T47D (cell line): Measurements from ENCODE around the gene SPTLC3.

Experiments
- DNase-seq, 2 experiments: peaks; one replicate each; pipeline versions ENCODE4 v3.0.0 to v3.0.0-alpha.2; 2011 to 2012; ENCODE audit warnings: low read depth in 1 of 2, low spot score in 1 of 2
- JUND ChIP-seq: IDR thresholded peaks from 2 replicates; pipeline ENCODE4 v1.6.1; 2012; ENCODE audit warnings: low read depth
- in situ Hi-C: cut with HindIII; loops from 2 replicates; pipeline ENCODE4 v1.10.0; 2016; ENCODE audit warnings: low sequenced_read_pairs, low pct_unique_long_range_greater_than_20kb

The SPTLC3 gene

GRCh38 chr20:13099676-13100075 lies 90.9 kb downstream of the SPTLC3 start:
- no peak for TF ChIP-seq JUND
- in situ Hi-C loops = no loop called here
- DNase-seq = peak in 1 of 2 experiments; percentile 28

GRCh38 chr20:13101276-13101675 lies 92.5 kb downstream of the SPTLC3 start:
- DNase-seq = no peak
- in situ Hi-C loops = no loop called here
- TF ChIP-seq JUND = no peak

- no peak for TF ChIP-seq JUND
- no peak for DNase-seq
- in situ Hi-C loops = no loop called here
These were observed 92.9 kb downstream of the SPTLC3 start for GRCh38 chr20:13101706-13102105.

- in situ Hi-C loops = no loop called here
- DNase-seq = no peak
- no peak for TF ChIP-seq JUND
These were observed 93.5 kb downstream of the SPTLC3 start for GRCh38 chr20:13102237-13102636.

DNA sequence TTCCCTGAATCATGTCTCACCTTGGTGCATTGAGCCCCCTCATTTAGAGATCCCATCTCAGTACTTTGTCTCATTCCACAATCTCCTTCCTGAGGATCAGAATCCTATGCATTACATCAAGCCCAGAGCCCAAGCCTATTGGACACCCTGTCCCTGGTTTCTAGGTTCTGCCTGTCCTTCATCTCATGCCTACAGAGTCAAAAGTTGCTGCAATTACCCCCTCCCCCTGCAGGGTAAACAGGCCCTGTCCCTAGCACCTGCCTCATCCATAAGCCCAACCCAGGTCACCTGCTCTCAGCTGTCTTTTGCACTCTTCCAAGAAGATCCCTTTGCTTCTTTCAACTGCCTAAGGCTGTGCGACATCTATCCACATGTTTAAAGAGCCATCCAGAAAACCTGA lies 93.9 kb downstream of the SPTLC3 start:
- peak in 1 of 2 experiments; percentile 10 for DNase-seq
- in situ Hi-C loops = no loop called here
- no peak for TF ChIP-seq JUND

DNA sequence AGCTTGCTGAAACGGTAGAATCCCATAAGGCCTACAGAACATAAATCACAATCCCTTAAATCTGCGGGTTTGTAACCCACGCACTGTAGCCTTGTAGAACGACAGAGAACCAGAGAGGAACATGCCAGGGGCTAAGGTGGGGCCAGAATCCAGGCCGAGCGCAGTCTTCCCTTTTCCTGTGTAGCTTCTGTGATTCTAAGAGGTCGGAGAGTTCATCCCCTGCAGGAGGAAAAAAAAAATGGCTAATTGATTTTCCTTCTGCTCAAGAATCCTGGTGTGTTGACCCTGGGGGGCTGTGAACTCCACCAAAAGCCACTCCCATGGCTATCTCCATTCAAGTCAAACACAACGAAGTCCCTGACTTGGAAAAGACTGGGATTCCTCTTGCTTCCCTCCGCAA lies 96.3 kb downstream of the SPTLC3 start:
- no peak for TF ChIP-seq JUND
- in situ Hi-C loops = no loop called here
- DNase-seq = no peak

GRCh38 chr20:13105864-13106457 lies 97.2 kb downstream of the SPTLC3 start:
- no peak for TF ChIP-seq JUND
- in situ Hi-C loops = no loop called here
- DNase-seq = peak in 1 of 2 experiments; percentile 49

DNA sequence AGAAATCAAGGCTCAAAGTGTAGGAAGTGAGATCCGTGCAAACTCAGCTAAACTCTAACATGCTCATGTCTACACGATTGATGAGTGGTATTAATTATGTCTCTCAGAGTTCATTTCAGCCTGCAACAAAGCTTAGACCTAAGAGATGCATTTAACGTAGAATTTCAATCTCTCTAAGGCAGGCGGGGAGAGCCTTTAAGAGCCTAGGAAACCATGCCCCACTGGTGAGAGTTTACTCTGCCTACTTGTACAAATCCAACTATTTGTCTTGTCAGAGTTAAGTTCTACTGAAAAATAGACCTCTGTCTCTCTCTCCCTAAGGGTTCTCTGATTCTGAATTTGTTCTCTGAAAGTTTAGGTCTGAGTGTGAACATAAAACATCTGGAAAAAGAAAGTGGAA lies 100.9 kb downstream of the SPTLC3 start:
- TF ChIP-seq JUND = no peak
- in situ Hi-C loops = no loop called here
- DNase-seq = no peak

GRCh38 chr20:13110796-13111195 lies 102.0 kb downstream of the SPTLC3 start:
- no peak for DNase-seq
- in situ Hi-C loops = no loop called here
- TF ChIP-seq JUND = no peak

GRCh38 chr20:13111249-13111911 lies 102.6 kb downstream of the SPTLC3 start:
- in situ Hi-C loops = no loop called here
- DNase-seq = no peak
- TF ChIP-seq JUND = no peak

GRCh38 chr20:13113731-13114130 lies 105.0 kb downstream of the SPTLC3 start:
- in situ Hi-C loops = no loop called here
- no peak for DNase-seq
- TF ChIP-seq JUND = no peak

DNA sequence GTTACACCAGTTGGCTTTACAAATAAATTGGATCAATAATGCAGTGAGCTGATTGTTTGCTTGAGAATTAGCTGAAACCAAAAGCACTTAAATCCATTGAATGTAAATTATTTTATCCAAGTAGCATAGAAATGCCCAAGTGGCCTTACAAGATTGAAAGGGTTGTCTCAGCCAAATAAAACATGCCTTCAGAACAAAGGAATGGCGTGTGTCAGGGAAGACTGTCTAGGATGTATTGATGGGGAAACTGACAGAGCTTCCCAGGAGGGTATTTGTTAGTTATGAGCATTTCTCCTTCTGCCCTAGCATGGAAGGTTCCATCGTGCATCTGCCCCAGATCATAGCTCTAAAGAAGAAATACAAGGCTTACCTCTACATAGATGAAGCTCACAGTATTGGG lies 108.4 kb downstream of the SPTLC3 start:
- in situ Hi-C loops = no loop called here
- peak in 1 of 2 experiments; percentile 1 for DNase-seq
- no peak for TF ChIP-seq JUND

- DNase-seq = no peak
- no peak for TF ChIP-seq JUND
- in situ Hi-C loops = no loop called here
These were observed 109.9 kb downstream of the SPTLC3 start for GRCh38 chr20:13118676-13119075.

GRCh38 chr20:13119583-13119982 lies 110.8 kb downstream of the SPTLC3 start:
- in situ Hi-C loops = no loop called here
- peak; percentile 15 to 80 for DNase-seq
- TF ChIP-seq JUND = no peak
